ENCODE results near the gene HDX.
"Not testable (repeated sequence)": the region's sequence is repeated elsewhere in the genome, so short reads cannot be mapped to it uniquely, and the experiment has no call there.

HDX gene

GRCh38 chrX:84339507-84340364, 162.5 kb downstream of the HDX start:
- DNase-seq: no peak

GRCh38 chrX:84336646-84337045, 165.6 kb downstream of the HDX start:
- no peak for DNase-seq

- DNase-seq: no peak
Observed at GRCh38 chrX:84335121-84335520, 167.1 kb downstream of the HDX start.

GRCh38 chrX:84322083-84322827, 180.0 kb downstream of the HDX start:
- DNase-seq: no peak

DNA sequence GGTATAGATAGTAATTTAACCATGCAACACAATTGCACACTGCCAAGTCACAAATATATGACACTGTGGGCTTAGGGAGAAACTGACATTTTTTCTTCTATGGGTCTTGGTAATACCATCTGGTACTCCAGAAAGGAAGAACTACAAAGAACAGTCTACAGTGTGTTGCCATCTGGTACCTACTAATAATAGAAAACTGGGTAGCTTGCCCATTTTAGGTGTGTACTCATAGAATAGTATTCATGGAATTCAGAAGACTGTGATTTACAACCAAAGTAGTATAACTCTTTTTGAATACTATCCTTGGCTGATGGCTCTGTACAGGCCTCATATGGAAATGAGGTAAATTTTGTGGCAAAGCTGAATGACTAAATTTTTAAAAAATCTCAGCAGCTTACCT, 181.6 kb downstream of the HDX start:
- no peak for DNase-seq

- DNase-seq: no peak
Observed at GRCh38 chrX:84320023-84320422, 182.2 kb downstream of the HDX start.

GRCh38 chrX:84318661-84319060, 183.6 kb downstream of the HDX start:
- DNase-seq: no peak

DNA sequence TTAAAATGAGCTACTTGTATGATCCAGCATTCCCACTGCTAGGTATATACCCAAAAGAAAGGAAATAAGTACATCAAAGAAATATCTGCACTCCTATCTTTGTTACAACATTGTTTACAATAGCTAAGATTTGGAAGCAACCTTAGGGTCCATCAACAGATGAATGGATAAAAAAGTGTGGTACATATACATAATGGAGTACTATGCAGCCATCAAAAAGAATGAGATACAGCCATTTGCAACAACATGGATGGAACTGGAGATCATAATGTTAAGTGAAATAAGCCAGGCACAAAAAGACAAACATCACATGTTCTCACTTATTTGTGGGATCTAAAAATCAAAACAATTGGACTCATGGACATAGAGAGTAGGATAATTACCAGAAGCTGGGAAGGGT, 186.3 kb downstream of the HDX start:
- not testable (repeated sequence) for DNase-seq
